AG04450 (cell line): ENCODE data around the gene COLEC12. TPM values are rescaled to one million over a fixed set of nuclear protein-coding genes. Genes with fewer than 3 reads are reported as not detected.
"Not testable (repeated sequence)": the region's sequence is repeated elsewhere in the genome, so short reads cannot be mapped to it uniquely, and the experiment has no call there.

ENCODE experiments used
- CTCF ChIA-PET: fragments of 300-600, 350-600 bp; formaldehyde crosslinking; extraction: SDS; loops from one replicate; lab custom pipeline; 2022; ENCODE audit warnings: antibody characterized with exemption, inconsistent platforms; lab: Charles Lee
- POLR2A ChIA-PET: fragments of 350-600 bp; formaldehyde crosslinking; extraction: SDS; loops from one replicate; lab custom pipeline; 2021; ENCODE audit warnings: antibody characterized with exemption, inconsistent platforms; lab: Yijun Ruan, JAX
- DNase-seq: peaks from one replicate; pipeline ENCODE4 v3.0.0-alpha.2; 2011; ENCODE audit warnings: low read depth, low spot score
- H3K27ac ChIP-seq: one replicate; pipeline ENCODE4 v1.5.1; 2012; ENCODE audit warnings: low read depth, low read length, control low read depth
- H3K27me3 ChIP-seq: one replicate; pipeline ENCODE4 v1.6.0; 2012; ENCODE audit warnings: low read length; ENCODE audit not compliant: control insufficient read depth, insufficient read depth
- H3K4me3 ChIP-seq: 2 replicates; pipeline ENCODE4 v1.5.1; 2011; ENCODE audit warnings: mild to moderate bottlenecking, low read depth, low read length, control low read depth
- H3K9me3 ChIP-seq: 2 replicates; pipeline ENCODE4 v1.5.1; 2012; ENCODE audit warnings: low read length; ENCODE audit not compliant: control insufficient read depth, insufficient read depth
- polyA plus RNA-seq: library from polyadenylated mRNA; depleted of rRNA; stranded (reverse); fragments of >200 nt; gene quantifications from 2 replicates; pipeline ENCODE4 v1.2.3, GENCODE V29; 2011
- TF ChIP-seq, protein P1 (sequence below): IDR thresholded peaks from 2 replicates; pipeline ENCODE4 v1.5.1; 2011; ENCODE audit warnings: low read depth, low read length, control low read depth, inconsistent platforms

COLEC12 gene
- polyA plus RNA-seq, 1 experiment = 10.9 TPM

DNA sequence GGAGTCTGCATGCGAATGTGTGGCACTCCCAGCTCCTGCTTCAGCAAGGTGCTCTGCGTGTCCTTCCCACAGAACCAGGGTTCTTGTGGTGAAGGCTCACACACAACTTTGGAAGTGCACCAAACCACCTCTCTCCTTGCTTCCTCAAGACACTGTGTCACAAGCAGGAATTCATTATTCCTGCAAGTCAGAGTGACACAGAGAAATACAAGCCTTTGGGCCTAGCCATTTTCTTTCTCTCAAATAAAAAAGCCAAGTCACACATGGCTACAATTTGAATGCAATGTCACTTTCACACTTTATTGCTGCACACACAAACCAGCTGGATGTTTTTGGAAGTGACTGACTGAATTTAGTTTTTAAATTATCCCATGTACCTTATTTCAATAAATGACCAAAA is 202.6 kb downstream of the COLEC12 start:
- Histone ChIP-seq H3K4me3 (no peak overlapping the region), H3K27ac (no peak overlapping the region), H3K9me3 (no peaks in the 10 kb centered on the region), H3K27me3 (peaks cover 33% of the 10 kb centered on the region)
- TF ChIP-seq, protein P1, sequence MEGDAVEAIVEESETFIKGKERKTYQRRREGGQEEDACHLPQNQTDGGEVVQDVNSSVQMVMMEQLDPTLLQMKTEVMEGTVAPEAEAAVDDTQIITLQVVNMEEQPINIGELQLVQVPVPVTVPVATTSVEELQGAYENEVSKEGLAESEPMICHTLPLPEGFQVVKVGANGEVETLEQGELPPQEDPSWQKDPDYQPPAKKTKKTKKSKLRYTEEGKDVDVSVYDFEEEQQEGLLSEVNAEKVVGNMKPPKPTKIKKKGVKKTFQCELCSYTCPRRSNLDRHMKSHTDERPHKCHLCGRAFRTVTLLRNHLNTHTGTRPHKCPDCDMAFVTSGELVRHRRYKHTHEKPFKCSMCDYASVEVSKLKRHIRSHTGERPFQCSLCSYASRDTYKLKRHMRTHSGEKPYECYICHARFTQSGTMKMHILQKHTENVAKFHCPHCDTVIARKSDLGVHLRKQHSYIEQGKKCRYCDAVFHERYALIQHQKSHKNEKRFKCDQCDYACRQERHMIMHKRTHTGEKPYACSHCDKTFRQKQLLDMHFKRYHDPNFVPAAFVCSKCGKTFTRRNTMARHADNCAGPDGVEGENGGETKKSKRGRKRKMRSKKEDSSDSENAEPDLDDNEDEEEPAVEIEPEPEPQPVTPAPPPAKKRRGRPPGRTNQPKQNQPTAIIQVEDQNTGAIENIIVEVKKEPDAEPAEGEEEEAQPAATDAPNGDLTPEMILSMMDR = no peak
- no peak for DNase-seq
- POLR2A ChIA-PET = no interaction called here
- CTCF ChIA-PET = no interaction called here

DNA sequence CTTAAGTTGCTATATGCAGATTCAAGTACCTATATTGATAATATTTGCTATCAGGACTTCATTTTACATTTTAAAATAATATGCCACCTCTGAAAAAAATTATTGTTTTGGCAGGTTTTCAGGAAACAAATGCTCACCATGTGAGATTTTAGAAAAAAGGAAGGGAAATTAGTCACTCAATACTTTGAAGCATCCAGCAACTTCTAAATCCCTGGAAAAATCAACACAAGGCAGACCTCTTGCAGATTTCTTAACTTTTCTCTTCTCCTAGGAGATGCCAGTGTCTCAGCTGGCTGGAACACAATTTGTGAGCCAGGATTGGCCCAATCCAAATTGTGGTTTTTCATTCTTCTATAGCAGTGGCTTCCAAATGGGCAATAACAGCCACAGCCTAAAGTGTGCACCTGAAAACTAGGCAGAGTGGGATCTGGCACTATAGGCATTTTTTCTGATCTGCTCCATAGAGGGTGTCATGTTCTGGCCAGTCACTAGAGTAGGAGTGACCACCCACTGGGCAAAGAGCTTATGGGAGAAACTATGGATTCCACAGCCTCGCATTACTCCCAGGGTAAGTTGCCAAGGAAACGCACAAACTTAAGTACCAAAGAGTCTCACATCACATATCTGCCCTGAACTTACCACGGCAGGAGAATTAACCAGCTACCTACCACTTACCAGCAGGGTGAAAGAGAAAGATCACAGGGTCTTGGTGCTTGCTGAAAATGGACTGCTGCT is 204.6 kb downstream of the COLEC12 start:
- CTCF ChIA-PET = interaction anchor here (1.3 kb wide), 1 partner anchor 328 kb away, joined by 3 read pairs; no protein-coding TSS in a partner anchor

DNA sequence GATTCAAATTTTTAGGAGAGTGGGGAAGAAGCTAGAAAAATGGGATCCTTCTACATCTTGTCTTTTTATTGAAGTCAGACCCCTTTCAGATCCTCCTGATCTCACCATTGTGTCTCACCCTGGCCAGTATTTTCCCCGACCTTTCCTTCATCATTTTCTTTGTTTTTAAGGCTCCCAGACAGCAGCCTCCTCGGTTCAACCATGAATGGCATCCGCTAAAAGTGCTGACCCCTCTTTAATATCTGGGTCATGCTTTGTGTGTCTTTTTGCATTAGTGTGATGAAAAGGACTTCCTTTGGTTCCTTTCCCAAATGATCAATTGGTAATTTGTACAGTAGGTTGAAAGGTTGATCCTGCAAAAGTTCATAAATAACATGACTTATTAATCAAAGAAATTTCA is 205.9 kb downstream of the COLEC12 start:
- POLR2A ChIA-PET = no interaction called here
- H3K27ac ChIP-seq = no peak overlapping the region
- CTCF ChIA-PET = interaction anchor here (1.1 to 4.0 kb wide), 4 partner anchors 105 to 330 kb away, joined by 3 to 18 read pairs (median 12); no protein-coding TSS in a partner anchor
- no peaks in the 10 kb centered on the region for H3K9me3 ChIP-seq
- H3K27me3 ChIP-seq = peaks cover 25% of the 10 kb centered on the region
- no peak for DNase-seq
- H3K4me3 ChIP-seq = no peak overlapping the region
- TF ChIP-seq, protein P1 = no peak

More for the DNA sequence above, 204.6 kb downstream of the COLEC12 start:
- POLR2A ChIA-PET = no interaction called here
- Histone ChIP-seq H3K9me3 (no peaks in the 10 kb centered on the region), H3K4me3 (no peak overlapping the region), H3K27me3 (peaks cover 31% of the 10 kb centered on the region), H3K27ac (no peak overlapping the region)
- no peak for DNase-seq
- TF ChIP-seq, protein P1 = no peak

DNA sequence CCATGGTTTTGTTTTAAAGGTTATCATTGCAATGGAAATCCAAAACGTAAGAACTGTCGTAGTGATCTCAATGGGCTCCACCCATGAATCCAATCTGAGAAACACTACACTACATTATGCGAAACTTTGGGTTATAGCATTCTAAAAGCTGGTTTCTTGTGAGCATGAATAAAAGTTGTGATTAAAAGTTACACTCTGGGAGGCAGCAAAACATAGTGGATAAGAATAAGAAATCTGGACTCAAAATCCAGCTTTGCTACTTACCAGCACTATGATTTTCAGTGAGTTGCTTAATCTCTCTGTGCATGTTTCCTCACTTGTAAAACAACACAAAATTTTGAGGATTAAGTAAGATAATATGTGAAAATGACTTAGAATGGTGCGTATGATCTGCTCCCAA is 207.0 kb downstream of the COLEC12 start:
- ChIA-PET POLR2A (no interaction called here), CTCF (interaction anchor here (0.5 to 4.0 kb wide), 5 partner anchors 106 to 550 kb away, joined by 3 to 18 read pairs (median 6); no protein-coding TSS in a partner anchor)
- Histone ChIP-seq H3K27me3 (peaks cover 29% of the 10 kb centered on the region), H3K4me3 (no peak overlapping the region), H3K9me3 (no peaks in the 10 kb centered on the region), H3K27ac (no peak overlapping the region)
- DNase-seq = no peak
- TF ChIP-seq, protein P1 = peak; percentile 21

DNA sequence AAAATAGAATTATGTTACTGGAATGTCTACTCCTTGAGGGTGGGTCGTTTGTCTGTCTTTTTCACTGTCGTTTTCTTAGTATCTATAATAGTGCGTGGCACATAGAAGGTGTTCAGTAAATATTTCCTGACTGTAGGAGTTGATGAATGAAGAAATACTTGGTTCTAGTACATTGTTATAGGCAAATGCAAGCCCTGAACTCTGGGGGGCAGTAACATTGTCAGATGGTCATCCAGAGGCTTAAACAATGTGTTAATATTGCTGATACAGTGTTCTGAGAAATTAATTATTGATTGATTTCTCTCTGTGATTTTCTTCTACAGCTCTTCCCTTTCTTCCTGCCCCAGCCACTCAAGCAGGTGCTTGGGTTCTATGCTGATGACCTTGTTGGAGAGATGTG is 208.2 kb downstream of the COLEC12 start:
- no peak for DNase-seq
- CTCF ChIA-PET = interaction anchor here (2.3 to 4.0 kb wide), 2 partner anchors 324 to 332 kb away, joined by 17 to 18 read pairs; no protein-coding TSS in a partner anchor

DNA sequence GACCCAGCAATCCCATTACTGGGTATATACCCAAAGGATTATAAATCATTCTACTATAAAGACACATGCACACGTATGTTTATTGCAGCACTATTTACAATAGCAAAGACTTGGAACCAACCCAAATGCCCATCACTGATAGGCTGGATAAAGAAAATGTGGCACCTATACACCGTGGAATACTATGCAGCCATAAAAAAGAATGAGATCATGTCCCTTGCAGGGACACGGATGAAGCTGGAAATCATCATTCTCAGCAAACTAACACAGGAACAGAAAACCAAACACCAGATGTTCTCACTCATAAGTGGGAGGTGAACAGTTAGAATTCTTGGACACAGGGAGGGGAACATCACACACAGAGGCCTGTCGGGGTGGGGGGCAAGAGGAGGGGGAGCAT is 210.5 kb downstream of the COLEC12 start:
- H3K9me3 ChIP-seq, H3K27ac ChIP-seq, DNase-seq, POLR2A ChIA-PET, H3K4me3 ChIP-seq, H3K27me3 ChIP-seq: not testable (repeated sequence)
- CTCF ChIA-PET = interaction anchor here (0.9 kb wide), 1 partner anchor 327 kb away, joined by 6 read pairs; no protein-coding TSS in a partner anchor

More for the DNA sequence above, 208.2 kb downstream of the COLEC12 start:
- Histone ChIP-seq H3K4me3 (no peak overlapping the region), H3K27ac (no peak overlapping the region), H3K9me3 (no peaks in the 10 kb centered on the region), H3K27me3 (peaks cover 21% of the 10 kb centered on the region)
- POLR2A ChIA-PET = no interaction called here
- TF ChIP-seq, protein P1 = peak; percentile 37; the same call in 1 of the 2 replicates
